Breast epithelium (tissue), 3 donors: Measurements from ENCODE around the gene MUC6.

ENCODE experiments used
- POLR2A ChIP-seq: fragments of 450-650 bp; IDR thresholded peaks from one replicate; pipeline ENCODE4 v1.6.1; 2016; ENCODE audit warnings: antibody characterized with exemption, mild to moderate bottlenecking, moderate library complexity
- TF ChIP-seq, protein P1 (sequence below), 3 donors: fragments of 450-650 bp; IDR thresholded peaks; one replicate each; pipeline ENCODE4 v1.5.1; 2016 to 2017; ENCODE audit warnings: antibody characterized with exemption in 3 of 3, mild to moderate bottlenecking in 3 of 3, moderate library complexity in 3 of 3

DNA sequence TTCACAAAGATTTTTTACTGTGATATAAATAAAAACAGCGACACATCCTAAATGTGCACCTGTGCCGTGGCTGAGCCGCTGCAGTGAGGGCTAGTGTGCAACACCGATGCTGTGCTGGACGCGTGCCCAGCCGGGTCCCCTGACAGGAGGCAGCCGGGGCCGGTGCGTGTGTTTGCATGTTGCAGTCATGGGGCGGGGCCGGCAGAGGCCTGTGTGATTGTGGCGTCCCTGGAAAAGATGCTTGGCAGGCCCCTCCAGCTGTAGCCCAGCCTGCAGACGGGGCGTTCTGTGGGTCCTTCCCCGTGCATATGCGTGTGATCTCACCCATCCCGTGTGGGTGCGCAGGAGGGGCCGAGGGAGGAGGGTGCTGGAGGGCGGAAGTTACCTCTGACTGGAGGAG lies 30.6 kb downstream of the MUC6 start:
- TF ChIP-seq, protein P1, sequence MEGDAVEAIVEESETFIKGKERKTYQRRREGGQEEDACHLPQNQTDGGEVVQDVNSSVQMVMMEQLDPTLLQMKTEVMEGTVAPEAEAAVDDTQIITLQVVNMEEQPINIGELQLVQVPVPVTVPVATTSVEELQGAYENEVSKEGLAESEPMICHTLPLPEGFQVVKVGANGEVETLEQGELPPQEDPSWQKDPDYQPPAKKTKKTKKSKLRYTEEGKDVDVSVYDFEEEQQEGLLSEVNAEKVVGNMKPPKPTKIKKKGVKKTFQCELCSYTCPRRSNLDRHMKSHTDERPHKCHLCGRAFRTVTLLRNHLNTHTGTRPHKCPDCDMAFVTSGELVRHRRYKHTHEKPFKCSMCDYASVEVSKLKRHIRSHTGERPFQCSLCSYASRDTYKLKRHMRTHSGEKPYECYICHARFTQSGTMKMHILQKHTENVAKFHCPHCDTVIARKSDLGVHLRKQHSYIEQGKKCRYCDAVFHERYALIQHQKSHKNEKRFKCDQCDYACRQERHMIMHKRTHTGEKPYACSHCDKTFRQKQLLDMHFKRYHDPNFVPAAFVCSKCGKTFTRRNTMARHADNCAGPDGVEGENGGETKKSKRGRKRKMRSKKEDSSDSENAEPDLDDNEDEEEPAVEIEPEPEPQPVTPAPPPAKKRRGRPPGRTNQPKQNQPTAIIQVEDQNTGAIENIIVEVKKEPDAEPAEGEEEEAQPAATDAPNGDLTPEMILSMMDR (IDR thresholded peaks at IDR 0.05): no peak
- TF ChIP-seq POLR2A: no peak
